GM12878 (cell line): ENCODE measurements around the gene SLC35A2. TPM values are rescaled to one million over a fixed set of nuclear protein-coding genes. Genes with fewer than 3 reads are reported as not detected.

Experiments used
- BACH1 ChIP-seq: fragments of 450-650 bp; IDR thresholded peaks from 2 replicates; pipeline ENCODE4 v1.6.1; 2017; ENCODE audit warnings: mild to moderate bottlenecking, borderline replicate concordance
- BCLAF1 ChIP-seq: fragments of 450-650 bp; IDR thresholded peaks from 2 replicates; pipeline ENCODE4 v1.6.1; 2017; ENCODE audit warnings: antibody characterized with exemption, mild to moderate bottlenecking, moderate library complexity
- BRCA1 ChIP-seq: IDR thresholded peaks from 2 replicates; pipeline ENCODE4 v1.6.1; 2011; ENCODE audit warnings: low read depth, low read length, improper control_type of control experiment
- CHD1 ChIP-seq: IDR thresholded peaks from 2 replicates; pipeline ENCODE4 v1.6.1; 2012; ENCODE audit warnings: low read depth, low read length, improper control_type of control experiment
- E2F8 ChIP-seq: fragments of 450-650 bp; IDR thresholded peaks from 2 replicates; pipeline ENCODE4 v1.6.1; 2018; ENCODE audit warnings: mild to moderate bottlenecking, low read depth, moderate library complexity; ENCODE audit not compliant: partially characterized antibody
- EGR1 ChIP-seq, 2 experiments: IDR thresholded peaks; 1 replicate in 1 of 2; 2 replicates in 1 of 2; pipeline ENCODE4 v1.6.1; 2011 to 2012; ENCODE audit warnings: low read depth in 2 of 2, low read length in 2 of 2, borderline replicate concordance in 1 of 2, mild to moderate bottlenecking in 1 of 2, moderate library complexity in 1 of 2
- JUNB ChIP-seq: IDR thresholded peaks from 2 replicates; pipeline ENCODE4 v1.6.1; 2016; ENCODE audit warnings: antibody characterized with exemption, mild to moderate bottlenecking
- KAT2A ChIP-seq: conservative IDR thresholded peaks from 2 replicates; pipeline ENCODE4 v1.6.1; 2011; ENCODE audit warnings: low read depth, low read length; ENCODE audit not compliant: control insufficient read depth
- MTA3 ChIP-seq: IDR thresholded peaks from 2 replicates; pipeline ENCODE4 v1.6.1; 2012; ENCODE audit warnings: low read length, inconsistent platforms, borderline replicate concordance
- PAX8 ChIP-seq: fragments of 450-650 bp; IDR thresholded peaks from 2 replicates; pipeline ENCODE4 v1.6.1; 2017; ENCODE audit warnings: mild to moderate bottlenecking, moderate library complexity
- RAD51 ChIP-seq: fragments of 450-650 bp; IDR thresholded peaks from 2 replicates; pipeline ENCODE4 v1.6.1; 2016; ENCODE audit warnings: moderate library complexity, mild to moderate bottlenecking, inconsistent platforms
- SIX5 ChIP-seq: IDR thresholded peaks from 2 replicates; pipeline ENCODE4 v1.6.1; 2011; ENCODE audit warnings: mild to moderate bottlenecking, low read depth, low read length, moderate library complexity; ENCODE audit not compliant: severe bottlenecking
- SMAD5 ChIP-seq: IDR thresholded peaks from 2 replicates; pipeline ENCODE4 v1.6.1; 2016; ENCODE audit warnings: antibody characterized with exemption, low read depth
- STAT1 ChIP-seq: fragments of 450-650 bp; conservative IDR thresholded peaks from 2 replicates; pipeline ENCODE4 v1.6.1; 2014; ENCODE audit warnings: antibody characterized with exemption, mild to moderate bottlenecking
- STAT3 ChIP-seq: IDR thresholded peaks from 2 replicates; pipeline ENCODE4 v1.6.1; 2011; ENCODE audit warnings: low read depth, low read length, improper control_type of control experiment
- USF2 ChIP-seq: IDR thresholded peaks from 2 replicates; pipeline ENCODE4 v1.6.1; 2011; ENCODE audit warnings: low read depth, low read length, improper control_type of control experiment, borderline replicate concordance
- WRNIP1 ChIP-seq: IDR thresholded peaks from 2 replicates; pipeline ENCODE4 v1.6.1; 2011; ENCODE audit warnings: low read depth, low read length, improper control_type of control experiment, borderline replicate concordance
- YY1 ChIP-seq: IDR thresholded peaks from 2 replicates; pipeline ENCODE4 v1.6.1; 2011; ENCODE audit warnings: low read depth, mild to moderate bottlenecking, low read length
- ZBTB33 ChIP-seq: fragments of 450-650 bp; IDR thresholded peaks from 2 replicates; pipeline ENCODE4 v1.6.1; 2017; ENCODE audit warnings: mild to moderate bottlenecking
- ZNF384 ChIP-seq: IDR thresholded peaks from 2 replicates; pipeline ENCODE4 v1.6.1; 2012; ENCODE audit warnings: low read depth, mild to moderate bottlenecking, low read length, improper control_type of control experiment, borderline replicate concordance
- ZNF622 ChIP-seq: fragments of 450-650 bp; IDR thresholded peaks from 2 replicates; pipeline ENCODE4 v1.6.1; 2017; ENCODE audit warnings: mild to moderate bottlenecking, inconsistent platforms
- polyA plus RNA-seq, 11 experiments: library from polyadenylated mRNA; depleted of rRNA in 4 of 11; unstranded in 6 of 11; stranded (reverse) in 5 of 11; fragments of >200 nt; fragmentation: Nextera tagmentation in 4 of 11; fragmentation: Illumina TruSeq in 1 of 11; extraction: Ambion mirVana in 4 of 11; extraction: Trizol in 1 of 11; gene quantifications; 1 replicate in 1 of 11; 2 replicates in 10 of 11; pipeline versions ENCODE4 v1.2.1 to v1.2.3, GENCODE V29; 2011 to 2016; ENCODE audit warnings: inconsistent platforms in 2 of 11, missing spikeins in 2 of 11, low read depth in 1 of 11
- total RNA-seq, 4 experiments: library from RNA; depleted of rRNA in 3 of 4; stranded (reverse); fragments of >200 nt in 3 of 4; fragmentation: Illumina TruSeq in 1 of 4; extraction: Trizol in 1 of 4; gene quantifications; 2 replicates each; pipeline versions ENCODE4 v1.2.1 to v1.2.3, GENCODE V29; 2013 to 2021
- TF ChIP-seq, protein P1 (sequence below): IDR thresholded peaks from 2 replicates; pipeline ENCODE4 v1.6.1; 2012; ENCODE audit warnings: low read depth, low read length, improper control_type of control experiment

Gene SLC35A2
- total and polyA plus RNA-seq, 10 of the 15 experiments (the other 5 are each of a cell fraction or from before 2014, with no cell fraction given): 2.1 to 27.4 (median 14.9) TPM

GRCh38 chrX:48897625-48898306 is 13.7 kb downstream of the SLC35A2 start, which contains the start of the genes PQBP1 and TIMM17B (continued):
- no peak for TF ChIP-seq ZNF622
- TF ChIP-seq BRCA1: no peak
- peak; percentile 96 for TF ChIP-seq CHD1
- peak; percentile 76 for TF ChIP-seq YY1
- no peak for TF ChIP-seq WRNIP1
- TF ChIP-seq STAT1: no peak
- no peak for TF ChIP-seq ZBTB33
- no peak for TF ChIP-seq KAT2A
- peak; percentile 87 for TF ChIP-seq BCLAF1
- peak; percentile 84; the same call in 1 of the 2 replicates for TF ChIP-seq SMAD5
- TF ChIP-seq JUNB: no peak
- TF ChIP-seq MTA3: no peak
- no peak for TF ChIP-seq PAX8
- no peak for TF ChIP-seq ZNF384
- 0 out of 3 replicates have a peak, but pooled peaks of 1 of the 2 experiments have one; percentile 19 for TF ChIP-seq EGR1 (IDR thresholded peaks at IDR 0.05; ENCODE audit: borderline replicate concordance in 1 of 2, low read depth in 2 of 2, low read length in 2 of 2)
- TF ChIP-seq USF2: no peak
- TF ChIP-seq, protein P1, sequence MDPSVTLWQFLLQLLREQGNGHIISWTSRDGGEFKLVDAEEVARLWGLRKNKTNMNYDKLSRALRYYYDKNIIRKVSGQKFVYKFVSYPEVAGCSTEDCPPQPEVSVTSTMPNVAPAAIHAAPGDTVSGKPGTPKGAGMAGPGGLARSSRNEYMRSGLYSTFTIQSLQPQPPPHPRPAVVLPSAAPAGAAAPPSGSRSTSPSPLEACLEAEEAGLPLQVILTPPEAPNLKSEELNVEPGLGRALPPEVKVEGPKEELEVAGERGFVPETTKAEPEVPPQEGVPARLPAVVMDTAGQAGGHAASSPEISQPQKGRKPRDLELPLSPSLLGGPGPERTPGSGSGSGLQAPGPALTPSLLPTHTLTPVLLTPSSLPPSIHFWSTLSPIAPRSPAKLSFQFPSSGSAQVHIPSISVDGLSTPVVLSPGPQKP: no peak
- no peak for TF ChIP-seq RAD51
- TF ChIP-seq E2F8: no peak
- no peak for TF ChIP-seq BACH1
- no peak for TF ChIP-seq STAT3
- TF ChIP-seq SIX5: peak; percentile 26
